Prostate gland (tissue), 2 donors: ENCODE data around the gene TLK2. TPM values are rescaled to one million over a fixed set of nuclear protein-coding genes. Genes with fewer than 3 reads are reported as not detected.

Experiments used
- DNase-seq: peaks from one replicate; pipeline ENCODE4 v3.0.0-alpha.2; 2019; ENCODE audit warnings: low spot score
- H3K27ac ChIP-seq, 2 donors: fragments of 200-600 bp; sonication (generic); 2 replicates each; pipeline ENCODE4 v1.5.1; 2017 to 2019
- H3K27me3 ChIP-seq: fragments of 200-600 bp; sonication (generic); replicated peaks from 2 replicates; pipeline ENCODE4 v1.5.1; 2019; ENCODE audit not compliant: insufficient read depth
- H3K36me3 ChIP-seq, 2 donors: fragments of 200-600 bp; sonication (generic); 1 replicate in 1 of 2; 2 replicates in 1 of 2; pipeline versions ENCODE4 v1.5.1 to v1.8.1; 2017 to 2019
- H3K4me1 ChIP-seq: fragments of 200-600 bp; sonication (generic); replicated peaks from 2 replicates; pipeline ENCODE4 v1.5.1; 2019
- H3K4me3 ChIP-seq, 2 donors: fragments of 200-600 bp; sonication (generic); 2 replicates each; pipeline ENCODE4 v1.5.1; 2017 to 2019
- H3K9me3 ChIP-seq: fragments of 200-600 bp; sonication (generic); 2 replicates; pipeline ENCODE4 v1.5.1; 2017
- POLR2A ChIP-seq: fragments of 450-650 bp; IDR thresholded peaks from one replicate; pipeline ENCODE4 v1.6.1; 2016; ENCODE audit warnings: antibody characterized with exemption, mild to moderate bottlenecking
- POLR2AphosphoS5 ChIP-seq: sonication (generic); formaldehyde crosslinking; IDR thresholded peaks from one replicate; pipeline ENCODE4 v1.6.1; 2017; ENCODE audit warnings: antibody characterized with exemption
- WGBS: methylation state at CpG from one replicate; pipeline ENCODE4 v1.1.5; 2018; 5-methylcytosine and 5-hydroxymethylcytosine counted together
- intact Hi-C: fragments of 100-400 bp; cut with DNase I; formaldehyde crosslinking; loops from one replicate; pipeline ENCODE4 v1.14.2; 2022
- total RNA-seq, 2 donors: library from RNA; depleted of rRNA; stranded (reverse); fragments of >200 nt; gene quantifications; one replicate each; pipeline ENCODE4 v1.1.0, GENCODE V29; 2016
- TF ChIP-seq, protein P1 (sequence below), 4 experiments: fragments of 200-600 bp in 2 of 4; fragments of 450-650 bp in 2 of 4; sonication (generic) in 2 of 4; IDR thresholded peaks; 1 replicate in 3 of 4; 2 replicates in 1 of 4; pipeline ENCODE4 v1.5.1; 2016 to 2019; ENCODE audit warnings: antibody characterized with exemption in 4 of 4, mild to moderate bottlenecking in 2 of 4, moderate library complexity in 2 of 4

Gene TLK2
- total RNA-seq, 2 donors from 2014 or later = 24.1 to 47.6 TPM

DNA sequence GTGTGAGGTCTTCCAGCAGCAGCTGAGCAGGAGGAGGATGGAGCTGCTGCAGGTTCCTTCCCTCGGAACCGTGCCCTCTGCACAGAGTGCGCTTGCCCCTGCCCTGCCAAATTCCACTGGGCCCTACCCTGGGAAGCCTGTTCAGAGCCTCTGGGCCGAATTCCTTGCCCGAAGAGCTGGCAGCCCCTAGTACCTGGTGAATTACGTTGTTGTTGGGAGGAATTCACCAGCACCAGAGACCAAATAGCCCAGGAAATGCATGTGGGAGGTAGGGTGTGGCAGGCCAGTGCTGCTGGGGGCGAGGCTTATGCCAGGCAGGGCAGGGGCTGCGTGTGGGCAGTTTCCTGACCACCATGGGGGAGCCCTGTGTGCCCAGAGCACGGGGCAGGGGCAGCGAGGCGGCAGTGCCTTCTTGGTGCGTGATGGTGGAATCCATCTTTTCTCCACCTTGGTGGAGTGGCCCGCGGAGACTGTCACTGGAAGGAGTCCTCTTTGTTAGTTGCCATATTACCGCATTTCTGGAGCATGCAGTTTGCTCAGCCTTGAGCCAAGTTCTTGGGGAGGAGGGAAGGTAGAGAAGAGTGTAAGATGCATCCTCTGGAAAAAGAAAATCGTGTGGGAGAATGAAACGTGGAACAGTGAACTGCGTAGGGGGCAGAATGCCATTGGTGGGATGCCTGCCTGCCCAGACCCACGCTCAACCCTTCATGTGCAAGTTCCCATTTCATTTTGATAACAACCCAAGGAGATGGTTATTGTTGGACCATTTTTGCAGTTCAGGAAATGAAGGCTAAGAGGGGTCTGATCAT is 151.1 kb downstream of the TLK2 start:
- Histone ChIP-seq H3K36me3 (no peaks in the 10 kb centered on the region), H3K4me3 (peak overlapping the region; percentile 52 to 56), H3K27ac (peak overlapping the region; percentile 78 to 80), H3K4me1 (no peaks in the 10 kb centered on the region), H3K9me3 (no peaks in the 10 kb centered on the region), H3K27me3 (no peaks in the 10 kb centered on the region)
- DNase-seq = no peak
- intact Hi-C loops = no loop called here
- WGBS = 67% methylated on average over 19 of the region's 19 CpGs
- TF ChIP-seq POLR2A = no peak
- TF ChIP-seq POLR2AphosphoS5 = no peak
- TF ChIP-seq, protein P1, sequence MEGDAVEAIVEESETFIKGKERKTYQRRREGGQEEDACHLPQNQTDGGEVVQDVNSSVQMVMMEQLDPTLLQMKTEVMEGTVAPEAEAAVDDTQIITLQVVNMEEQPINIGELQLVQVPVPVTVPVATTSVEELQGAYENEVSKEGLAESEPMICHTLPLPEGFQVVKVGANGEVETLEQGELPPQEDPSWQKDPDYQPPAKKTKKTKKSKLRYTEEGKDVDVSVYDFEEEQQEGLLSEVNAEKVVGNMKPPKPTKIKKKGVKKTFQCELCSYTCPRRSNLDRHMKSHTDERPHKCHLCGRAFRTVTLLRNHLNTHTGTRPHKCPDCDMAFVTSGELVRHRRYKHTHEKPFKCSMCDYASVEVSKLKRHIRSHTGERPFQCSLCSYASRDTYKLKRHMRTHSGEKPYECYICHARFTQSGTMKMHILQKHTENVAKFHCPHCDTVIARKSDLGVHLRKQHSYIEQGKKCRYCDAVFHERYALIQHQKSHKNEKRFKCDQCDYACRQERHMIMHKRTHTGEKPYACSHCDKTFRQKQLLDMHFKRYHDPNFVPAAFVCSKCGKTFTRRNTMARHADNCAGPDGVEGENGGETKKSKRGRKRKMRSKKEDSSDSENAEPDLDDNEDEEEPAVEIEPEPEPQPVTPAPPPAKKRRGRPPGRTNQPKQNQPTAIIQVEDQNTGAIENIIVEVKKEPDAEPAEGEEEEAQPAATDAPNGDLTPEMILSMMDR (IDR thresholded peaks at IDR 0.05) = no peak

DNA sequence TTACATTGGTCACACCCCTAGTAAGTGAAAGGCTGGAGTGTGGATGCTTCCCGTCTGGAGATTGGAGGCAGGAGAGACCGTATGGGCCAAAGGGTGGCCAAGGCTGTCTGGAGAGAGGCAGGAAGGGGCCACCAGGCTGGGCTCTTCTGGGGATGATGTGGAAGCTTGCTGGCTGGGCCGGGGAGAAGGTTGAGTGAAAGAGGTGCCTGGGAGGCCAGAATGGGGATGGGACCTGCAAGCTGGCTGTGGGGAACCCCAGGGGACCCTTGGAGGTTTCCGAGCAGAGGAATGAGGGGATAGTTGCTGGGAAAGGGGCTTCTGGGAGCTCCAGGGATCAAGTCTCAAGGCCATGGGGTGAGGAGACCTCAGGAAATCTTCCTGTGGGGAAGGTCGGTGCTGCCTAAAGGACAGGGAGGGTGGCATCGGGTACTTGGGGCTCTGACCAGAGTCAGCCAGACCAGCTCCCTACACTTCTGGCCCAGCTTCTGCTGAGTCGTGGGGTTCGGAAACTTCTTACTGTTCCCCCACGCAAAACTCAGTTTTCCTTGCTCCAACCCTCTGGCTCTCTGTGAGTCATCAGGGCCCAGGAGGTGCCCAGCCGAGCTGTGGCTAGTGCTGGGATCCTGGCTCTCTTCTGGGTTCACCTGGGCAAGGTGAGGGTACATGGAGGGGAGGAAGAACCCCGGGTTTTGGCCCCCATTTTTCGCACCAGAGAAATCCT is 151.9 kb downstream of the TLK2 start:
- 86% methylated on average over 12 of the region's 12 CpGs for WGBS
- no peak overlapping the region for H3K27ac ChIP-seq

DNA sequence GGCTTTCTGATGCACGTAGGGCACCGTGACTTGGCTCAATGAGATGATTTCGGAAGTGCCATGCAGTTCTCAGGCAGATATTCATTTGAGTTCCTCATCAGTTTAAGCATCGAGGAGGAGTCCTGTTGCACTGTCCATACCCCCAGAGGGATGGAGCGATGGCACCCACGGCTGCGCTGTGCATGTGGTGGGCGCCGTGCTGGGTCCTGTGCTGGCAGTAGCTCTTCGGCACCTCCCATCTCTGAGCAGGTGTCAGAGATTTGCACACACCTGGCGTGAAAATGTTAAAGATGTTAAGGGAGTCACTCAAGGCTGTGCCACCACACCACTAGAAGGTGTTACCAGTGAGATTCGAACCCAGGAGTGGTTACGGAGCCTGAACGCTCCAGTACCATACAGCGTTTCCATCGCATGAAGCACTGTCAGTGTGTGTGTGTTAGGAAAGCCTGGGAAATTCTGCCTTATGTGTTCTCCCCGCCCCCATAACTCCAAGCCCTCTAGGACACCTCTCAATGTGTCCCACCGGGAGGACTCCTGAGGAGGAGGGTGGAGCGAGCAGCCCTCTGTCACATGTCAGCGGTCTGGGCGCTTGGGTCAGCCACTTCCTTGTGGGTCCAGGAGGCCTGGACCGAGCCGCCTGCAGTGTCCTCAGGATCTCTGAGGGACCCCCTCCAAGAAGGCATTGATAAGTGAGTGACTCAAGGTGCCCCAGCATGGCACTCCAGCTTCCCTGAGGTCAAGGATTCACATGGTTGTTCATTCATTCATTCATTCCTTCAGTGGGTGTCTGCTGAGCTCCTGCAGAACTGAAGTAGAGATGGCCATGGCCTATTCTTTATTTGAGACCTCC is 152.7 kb downstream of the TLK2 start:
- intact Hi-C loops = no loop called here
- no peaks in the 10 kb centered on the region for H3K36me3 ChIP-seq
- DNase-seq = no peak
- no peaks in the 10 kb centered on the region for H3K27me3 ChIP-seq
- 93% methylated on average over 23 of the region's 23 CpGs for WGBS
- H3K27ac ChIP-seq = no peak overlapping the region
- TF ChIP-seq, protein P1 (IDR thresholded peaks at IDR 0.05) = no peak
- TF ChIP-seq POLR2A = no peak
- no peaks in the 10 kb centered on the region for H3K9me3 ChIP-seq
- no peak overlapping the region for H3K4me3 ChIP-seq
- H3K4me1 ChIP-seq = no peaks in the 10 kb centered on the region

More for the DNA sequence above, 151.9 kb downstream of the TLK2 start:
- Histone ChIP-seq H3K36me3 (no peaks in the 10 kb centered on the region), H3K4me1 (no peaks in the 10 kb centered on the region), H3K9me3 (no peaks in the 10 kb centered on the region), H3K4me3 (no peak overlapping the region), H3K27me3 (no peaks in the 10 kb centered on the region)
- TF ChIP-seq POLR2A = no peak
- TF ChIP-seq POLR2AphosphoS5 = no peak
- TF ChIP-seq, protein P1 (IDR thresholded peaks at IDR 0.05) = no peak
- intact Hi-C loops = no loop called here
- DNase-seq = no peak

DNA sequence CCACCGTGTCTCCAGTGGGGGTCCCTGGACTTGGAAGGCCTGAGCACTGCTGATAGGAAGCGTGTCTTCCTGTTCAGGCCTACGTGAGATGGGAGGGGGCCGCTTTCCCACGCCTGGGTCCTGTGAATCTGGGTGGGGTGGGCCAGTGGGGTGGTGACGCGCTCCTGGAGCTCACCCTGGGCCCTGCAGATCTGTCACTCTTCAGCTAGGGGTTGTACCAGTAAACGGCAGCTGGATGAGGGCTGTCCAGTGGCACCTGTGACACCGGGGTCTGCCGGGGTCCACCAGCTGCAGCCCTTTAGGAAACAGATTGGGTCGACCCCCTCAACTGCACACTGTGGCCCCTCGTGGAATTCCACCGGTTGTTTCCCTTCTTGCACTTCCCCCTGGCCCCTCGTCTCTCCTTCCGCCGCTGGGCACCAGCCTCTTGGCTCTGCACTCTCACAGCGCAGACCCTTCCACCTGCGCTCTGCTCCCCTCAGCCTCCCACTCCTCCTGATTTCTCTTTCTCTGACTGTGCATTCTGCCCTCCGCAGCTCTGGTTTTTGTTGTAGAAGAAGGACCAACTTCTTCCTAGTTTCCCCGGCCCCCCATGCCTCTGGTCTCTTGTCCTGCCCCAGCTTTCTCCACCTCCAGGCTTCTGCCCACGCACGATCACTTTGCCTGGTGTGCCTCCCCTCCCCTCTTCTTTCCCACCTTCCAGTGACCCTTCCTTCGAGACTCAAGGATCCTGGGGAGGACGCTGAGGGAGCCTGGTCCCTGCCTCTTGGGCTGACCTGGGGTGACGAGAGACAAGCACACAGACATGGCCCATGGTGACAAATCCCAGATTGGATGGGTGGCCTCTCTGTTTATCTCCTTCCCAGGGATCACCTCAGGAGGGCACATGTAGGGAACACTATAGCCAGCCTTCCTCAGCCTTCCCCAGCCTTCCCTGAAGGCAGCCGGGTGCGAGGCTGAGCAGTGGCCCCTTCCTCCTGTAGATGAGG is 153.6 kb downstream of the TLK2 start:
- Histone ChIP-seq H3K27ac (no peak overlapping the region), H3K27me3 (no peaks in the 10 kb centered on the region), H3K4me3 (no peak overlapping the region), H3K36me3 (no peaks in the 10 kb centered on the region), H3K9me3 (no peaks in the 10 kb centered on the region), H3K4me1 (no peaks in the 10 kb centered on the region)
- WGBS = 80% methylated on average over 26 of the region's 27 CpGs
- TF ChIP-seq, protein P1 (IDR thresholded peaks at IDR 0.05) = no peak
- TF ChIP-seq POLR2AphosphoS5 (no peak), POLR2A (no peak)
- no peak for DNase-seq
- intact Hi-C loops = no loop called here
